Liver (tissue), 9 donors: ENCODE data around the gene DDX42. TPM values are rescaled to one million over a fixed set of nuclear protein-coding genes. Genes with fewer than 3 reads are reported as not detected.

Experiments
- DNase-seq: peaks from one replicate; pipeline ENCODE4 v3.0.0-alpha.2; 2017; ENCODE audit warnings: low spot score
- H3K27ac ChIP-seq, 2 donors: one replicate each; pipeline ENCODE4 v1.7.0; 2013; ENCODE audit warnings: inconsistent platforms in 2 of 2, low read length in 2 of 2, control low read depth in 1 of 2, low read depth in 1 of 2, mild to moderate bottlenecking in 1 of 2
- H3K27me3 ChIP-seq, 4 donors: one replicate each; pipeline versions ENCODE4 v1.6.1 to v1.7.0; 2013; ENCODE audit warnings: low read length in 3 of 4, inconsistent platforms in 1 of 4, mild to moderate bottlenecking in 1 of 4, moderate library complexity in 1 of 4; ENCODE audit not compliant: control insufficient read depth in 4 of 4, insufficient read depth in 4 of 4
- H3K36me3 ChIP-seq, 4 donors: one replicate each; pipeline versions ENCODE4 v1.6.1 to v1.7.0; 2013; ENCODE audit warnings: low read length in 3 of 4, mild to moderate bottlenecking in 3 of 4, low read depth in 1 of 4, moderate library complexity in 1 of 4; ENCODE audit not compliant: control insufficient read depth in 4 of 4, insufficient read depth in 3 of 4
- H3K4me1 ChIP-seq, 4 donors: one replicate each; pipeline versions ENCODE4 v1.6.1 to v1.7.0; 2013; ENCODE audit warnings: low read length in 3 of 4, mild to moderate bottlenecking in 3 of 4, moderate library complexity in 1 of 4; ENCODE audit not compliant: control insufficient read depth in 4 of 4, insufficient read depth in 4 of 4
- H3K4me3 ChIP-seq, 3 donors: one replicate each; pipeline versions ENCODE4 v1.6.1 to v1.7.0; 2013; ENCODE audit warnings: low read length in 3 of 3, control low read depth in 1 of 3, low read depth in 1 of 3, mild to moderate bottlenecking in 1 of 3
- H3K9ac ChIP-seq, 2 donors: one replicate each; pipeline ENCODE4 v1.7.0; 2013; ENCODE audit warnings: low read length in 2 of 2, mild to moderate bottlenecking in 2 of 2, moderate library complexity in 2 of 2, control low read depth in 1 of 2, low read depth in 1 of 2
- H3K9me3 ChIP-seq, 4 donors: one replicate each; pipeline versions ENCODE4 v1.6.1 to v1.7.0; 2013; ENCODE audit warnings: low read length in 3 of 4; ENCODE audit not compliant: control insufficient read depth in 4 of 4
- EGR1 ChIP-seq, 2 donors: IDR thresholded peaks; 2 replicates each; pipeline ENCODE4 v1.6.1; 2016 to 2018; ENCODE audit warnings: antibody characterized with exemption in 2 of 2, low read depth in 2 of 2
- FOXA1 ChIP-seq: IDR thresholded peaks from 2 replicates; pipeline ENCODE4 v1.6.1; 2016; ENCODE audit warnings: antibody characterized with exemption
- FOXA2 ChIP-seq: IDR thresholded peaks from 2 replicates; pipeline ENCODE4 v1.6.1; 2016; ENCODE audit warnings: antibody characterized with exemption
- GABPA ChIP-seq, 2 donors: IDR thresholded peaks in 1 of 2; conservative IDR thresholded peaks in 1 of 2; 2 replicates each; pipeline ENCODE4 v1.6.1; 2016; ENCODE audit warnings: antibody characterized with exemption in 2 of 2, mild to moderate bottlenecking in 1 of 2, moderate library complexity in 1 of 2
- HNF4A ChIP-seq, 2 donors: conservative IDR thresholded peaks; 2 replicates each; pipeline ENCODE4 v1.6.1; 2016; ENCODE audit warnings: antibody characterized with exemption in 2 of 2, mild to moderate bottlenecking in 2 of 2
- HNF4G ChIP-seq: IDR thresholded peaks from 2 replicates; pipeline ENCODE4 v1.6.1; 2016; ENCODE audit warnings: antibody characterized with exemption
- JUND ChIP-seq, 2 donors: IDR thresholded peaks; 2 replicates each; pipeline ENCODE4 v1.6.1; 2016; ENCODE audit warnings: antibody characterized with exemption in 2 of 2
- NR2F2 ChIP-seq: IDR thresholded peaks from 2 replicates; pipeline ENCODE4 v1.6.1; 2016; ENCODE audit warnings: antibody characterized with exemption
- RAD21 ChIP-seq, 2 donors: IDR thresholded peaks; 2 replicates each; pipeline ENCODE4 v1.6.1; 2016; ENCODE audit warnings: antibody characterized with exemption in 2 of 2, mild to moderate bottlenecking in 2 of 2
- RXRA ChIP-seq, 2 donors: IDR thresholded peaks; 2 replicates each; pipeline ENCODE4 v1.6.1; 2017 to 2018; ENCODE audit warnings: antibody characterized with exemption in 2 of 2, mild to moderate bottlenecking in 1 of 2
- SP1 ChIP-seq: IDR thresholded peaks from 2 replicates; pipeline ENCODE4 v1.6.1; 2018; ENCODE audit warnings: antibody characterized with exemption, mild to moderate bottlenecking
- TAF1 ChIP-seq: conservative IDR thresholded peaks from 2 replicates; pipeline ENCODE4 v1.6.1; 2016; ENCODE audit warnings: antibody characterized with exemption, mild to moderate bottlenecking
- WGBS: extraction: QIAGEN DNeasy Blood & Tissue Kit; methylation state at CpG from one replicate; pipeline ENCODE4 v1.1.7; 2013; 5-methylcytosine and 5-hydroxymethylcytosine counted together
- polyA plus RNA-seq, 2 donors: library from polyadenylated mRNA; stranded (reverse) in 1 of 2; unstranded in 1 of 2; fragments of 200-250 nt in 1 of 2; fragments of >200 nt in 1 of 2; fragmentation: Nextera tagmentation in 1 of 2; extraction: Ambion mirVana in 1 of 2; gene quantifications; one replicate each; pipeline versions ENCODE4 v1.2.1 to v1.2.3, GENCODE V29; 2013 to 2015
- total RNA-seq, 2 donors: library from RNA; depleted of rRNA; stranded (reverse); fragments of >200 nt; gene quantifications; one replicate each; pipeline ENCODE4 v1.2.3, GENCODE V29; 2014
- TF ChIP-seq, protein P1 (sequence below): IDR thresholded peaks from 2 replicates; pipeline ENCODE4 v1.6.1; 2016; ENCODE audit warnings: antibody characterized with exemption
- TF ChIP-seq, protein P2 (sequence below): IDR thresholded peaks from 2 replicates; pipeline ENCODE4 v1.6.1; 2016; ENCODE audit warnings: antibody characterized with exemption
- TF ChIP-seq, protein P3 (sequence below): IDR thresholded peaks from 2 replicates; pipeline ENCODE4 v1.6.1; 2016; ENCODE audit warnings: antibody characterized with exemption, mild to moderate bottlenecking
- TF ChIP-seq, protein P4 (sequence below): fragments of 150-350 bp; IDR thresholded peaks from 2 replicates; pipeline ENCODE4 v1.5.1; 2017; ENCODE audit warnings: improper control_type of control experiment, low read depth, low read length; ENCODE audit not compliant: missing input control
- TF ChIP-seq, protein P5 (sequence below): IDR thresholded peaks from 2 replicates; pipeline ENCODE4 v1.6.1; 2016; ENCODE audit warnings: antibody characterized with exemption
- donor health status: healthy.
- donor health status: healthy.
- donor health status: healthy.
- donor health status: healthy.
- donor health status: healthy.

DDX42 gene
- total and polyA plus RNA-seq, 4 donors = 15.0 to 64.2 (median 29.9) TPM

DNA sequence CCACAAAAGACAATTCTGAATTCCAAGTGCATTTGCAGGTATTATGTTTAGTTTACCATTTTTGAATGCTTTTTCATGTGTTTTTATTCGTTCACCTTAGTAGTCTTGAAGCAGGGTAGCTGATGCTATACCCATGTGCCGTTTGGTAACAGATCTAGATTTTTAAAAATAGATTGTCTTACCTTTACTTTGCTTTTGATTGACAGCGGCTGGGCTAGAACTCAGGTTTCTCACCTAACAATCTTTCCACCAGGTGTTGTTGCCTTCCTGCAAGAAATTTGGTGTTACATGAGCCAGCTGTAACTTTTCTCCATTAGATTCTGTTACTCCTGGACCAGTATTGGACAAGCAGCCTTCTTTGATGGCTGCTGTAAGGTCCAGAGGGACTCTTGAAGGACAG is 55.0 kb downstream of the DDX42 start:
- no peak for DNase-seq
- Histone ChIP-seq H3K4me3 (no peak overlapping the region), H3K36me3 (peaks cover 17 to 62% (median 53%) of the 10 kb centered on the region in 4 donors), H3K27me3 (no peaks in the 10 kb centered on the region), H3K27ac (no peak overlapping the region), H3K9ac (no peak overlapping the region), H3K9me3 (no peaks in the 10 kb centered on the region), H3K4me1 (peaks cover 0 to 27% (median 19%) of the 10 kb centered on the region in 4 donors)
- TF ChIP-seq GABPA (IDR thresholded peaks at IDR 0.05 in 1 of 2, conservative IDR thresholded peaks at IDR 0.05 in 1 of 2) (no peak), HNF4A (conservative IDR thresholded peaks at IDR 0.05) (no peak), JUND (IDR thresholded peaks at IDR 0.05) (no peak), RAD21 (IDR thresholded peaks at IDR 0.05) (no peak)
- TF ChIP-seq, protein P1, sequence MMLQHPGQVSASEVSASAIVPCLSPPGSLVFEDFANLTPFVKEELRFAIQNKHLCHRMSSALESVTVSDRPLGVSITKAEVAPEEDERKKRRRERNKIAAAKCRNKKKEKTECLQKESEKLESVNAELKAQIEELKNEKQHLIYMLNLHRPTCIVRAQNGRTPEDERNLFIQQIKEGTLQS = no peak
- TF ChIP-seq, protein P2, sequence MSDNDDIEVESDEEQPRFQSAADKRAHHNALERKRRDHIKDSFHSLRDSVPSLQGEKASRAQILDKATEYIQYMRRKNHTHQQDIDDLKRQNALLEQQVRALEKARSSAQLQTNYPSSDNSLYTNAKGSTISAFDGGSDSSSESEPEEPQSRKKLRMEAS = no peak
- 94% methylated on average over 3 of the region's 3 CpGs for WGBS

DNA sequence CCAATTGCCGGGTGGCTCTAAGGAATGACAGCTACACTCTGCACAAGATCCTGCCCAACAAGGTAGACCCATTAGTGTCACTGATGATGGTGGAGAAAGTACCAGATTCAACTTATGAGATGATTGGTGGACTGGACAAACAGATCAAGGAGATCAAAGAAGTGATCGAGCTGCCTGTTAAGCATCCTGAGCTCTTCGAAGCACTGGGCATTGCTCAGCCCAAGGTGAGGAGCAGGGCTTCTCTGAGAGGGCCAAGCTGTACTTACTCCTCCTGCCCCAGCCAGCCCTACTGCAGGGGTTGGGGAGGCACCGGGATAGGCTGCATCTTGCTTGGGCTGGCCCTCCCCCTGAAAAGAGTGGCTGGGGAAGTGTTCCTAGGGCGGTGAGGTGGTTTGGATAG is 56.3 kb downstream of the DDX42 start:
- peaks cover 0 to 27% (median 19%) of the 10 kb centered on the region in 4 donors for H3K4me1 ChIP-seq
- no peak overlapping the region for H3K9ac ChIP-seq
- H3K27me3 ChIP-seq = no peaks in the 10 kb centered on the region
- 93% methylated on average over 5 of the region's 5 CpGs for WGBS
- no peak for DNase-seq
- no peak overlapping the region for H3K27ac ChIP-seq
- H3K4me3 ChIP-seq = no peak overlapping the region
- no peak for TF ChIP-seq NR2F2
- TF ChIP-seq, protein P2 = no peak
- TF ChIP-seq, protein P3, sequence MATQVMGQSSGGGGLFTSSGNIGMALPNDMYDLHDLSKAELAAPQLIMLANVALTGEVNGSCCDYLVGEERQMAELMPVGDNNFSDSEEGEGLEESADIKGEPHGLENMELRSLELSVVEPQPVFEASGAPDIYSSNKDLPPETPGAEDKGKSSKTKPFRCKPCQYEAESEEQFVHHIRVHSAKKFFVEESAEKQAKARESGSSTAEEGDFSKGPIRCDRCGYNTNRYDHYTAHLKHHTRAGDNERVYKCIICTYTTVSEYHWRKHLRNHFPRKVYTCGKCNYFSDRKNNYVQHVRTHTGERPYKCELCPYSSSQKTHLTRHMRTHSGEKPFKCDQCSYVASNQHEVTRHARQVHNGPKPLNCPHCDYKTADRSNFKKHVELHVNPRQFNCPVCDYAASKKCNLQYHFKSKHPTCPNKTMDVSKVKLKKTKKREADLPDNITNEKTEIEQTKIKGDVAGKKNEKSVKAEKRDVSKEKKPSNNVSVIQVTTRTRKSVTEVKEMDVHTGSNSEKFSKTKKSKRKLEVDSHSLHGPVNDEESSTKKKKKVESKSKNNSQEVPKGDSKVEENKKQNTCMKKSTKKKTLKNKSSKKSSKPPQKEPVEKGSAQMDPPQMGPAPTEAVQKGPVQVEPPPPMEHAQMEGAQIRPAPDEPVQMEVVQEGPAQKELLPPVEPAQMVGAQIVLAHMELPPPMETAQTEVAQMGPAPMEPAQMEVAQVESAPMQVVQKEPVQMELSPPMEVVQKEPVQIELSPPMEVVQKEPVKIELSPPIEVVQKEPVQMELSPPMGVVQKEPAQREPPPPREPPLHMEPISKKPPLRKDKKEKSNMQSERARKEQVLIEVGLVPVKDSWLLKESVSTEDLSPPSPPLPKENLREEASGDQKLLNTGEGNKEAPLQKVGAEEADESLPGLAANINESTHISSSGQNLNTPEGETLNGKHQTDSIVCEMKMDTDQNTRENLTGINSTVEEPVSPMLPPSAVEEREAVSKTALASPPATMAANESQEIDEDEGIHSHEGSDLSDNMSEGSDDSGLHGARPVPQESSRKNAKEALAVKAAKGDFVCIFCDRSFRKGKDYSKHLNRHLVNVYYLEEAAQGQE = no peak
- no peak for TF ChIP-seq GABPA (IDR thresholded peaks at IDR 0.05 in 1 of 2, conservative IDR thresholded peaks at IDR 0.05 in 1 of 2)
- TF ChIP-seq TAF1 = no peak
- TF ChIP-seq HNF4A (conservative IDR thresholded peaks at IDR 0.05) = no peak
- TF ChIP-seq, protein P4, sequence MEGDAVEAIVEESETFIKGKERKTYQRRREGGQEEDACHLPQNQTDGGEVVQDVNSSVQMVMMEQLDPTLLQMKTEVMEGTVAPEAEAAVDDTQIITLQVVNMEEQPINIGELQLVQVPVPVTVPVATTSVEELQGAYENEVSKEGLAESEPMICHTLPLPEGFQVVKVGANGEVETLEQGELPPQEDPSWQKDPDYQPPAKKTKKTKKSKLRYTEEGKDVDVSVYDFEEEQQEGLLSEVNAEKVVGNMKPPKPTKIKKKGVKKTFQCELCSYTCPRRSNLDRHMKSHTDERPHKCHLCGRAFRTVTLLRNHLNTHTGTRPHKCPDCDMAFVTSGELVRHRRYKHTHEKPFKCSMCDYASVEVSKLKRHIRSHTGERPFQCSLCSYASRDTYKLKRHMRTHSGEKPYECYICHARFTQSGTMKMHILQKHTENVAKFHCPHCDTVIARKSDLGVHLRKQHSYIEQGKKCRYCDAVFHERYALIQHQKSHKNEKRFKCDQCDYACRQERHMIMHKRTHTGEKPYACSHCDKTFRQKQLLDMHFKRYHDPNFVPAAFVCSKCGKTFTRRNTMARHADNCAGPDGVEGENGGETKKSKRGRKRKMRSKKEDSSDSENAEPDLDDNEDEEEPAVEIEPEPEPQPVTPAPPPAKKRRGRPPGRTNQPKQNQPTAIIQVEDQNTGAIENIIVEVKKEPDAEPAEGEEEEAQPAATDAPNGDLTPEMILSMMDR = no peak
- TF ChIP-seq HNF4G = no peak
- no peak for TF ChIP-seq JUND (IDR thresholded peaks at IDR 0.05)
- TF ChIP-seq EGR1 (IDR thresholded peaks at IDR 0.05; ENCODE audit: low read depth in 2 of 2) = no peak
- no peak for TF ChIP-seq FOXA1
- no peak for TF ChIP-seq RXRA (IDR thresholded peaks at IDR 0.05)
- no peak for TF ChIP-seq FOXA2
- no peak for TF ChIP-seq SP1
- TF ChIP-seq, protein P5, sequence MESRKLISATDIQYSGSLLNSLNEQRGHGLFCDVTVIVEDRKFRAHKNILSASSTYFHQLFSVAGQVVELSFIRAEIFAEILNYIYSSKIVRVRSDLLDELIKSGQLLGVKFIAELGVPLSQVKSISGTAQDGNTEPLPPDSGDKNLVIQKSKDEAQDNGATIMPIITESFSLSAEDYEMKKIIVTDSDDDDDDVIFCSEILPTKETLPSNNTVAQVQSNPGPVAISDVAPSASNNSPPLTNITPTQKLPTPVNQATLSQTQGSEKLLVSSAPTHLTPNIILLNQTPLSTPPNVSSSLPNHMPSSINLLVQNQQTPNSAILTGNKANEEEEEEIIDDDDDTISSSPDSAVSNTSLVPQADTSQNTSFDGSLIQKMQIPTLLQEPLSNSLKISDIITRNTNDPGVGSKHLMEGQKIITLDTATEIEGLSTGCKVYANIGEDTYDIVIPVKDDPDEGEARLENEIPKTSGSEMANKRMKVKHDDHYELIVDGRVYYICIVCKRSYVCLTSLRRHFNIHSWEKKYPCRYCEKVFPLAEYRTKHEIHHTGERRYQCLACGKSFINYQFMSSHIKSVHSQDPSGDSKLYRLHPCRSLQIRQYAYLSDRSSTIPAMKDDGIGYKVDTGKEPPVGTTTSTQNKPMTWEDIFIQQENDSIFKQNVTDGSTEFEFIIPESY = no peak
- no peak for TF ChIP-seq RAD21 (IDR thresholded peaks at IDR 0.05)
- H3K9me3 ChIP-seq = no peaks in the 10 kb centered on the region
- peaks cover 26 to 55% (median 51%) of the 10 kb centered on the region in 4 donors for H3K36me3 ChIP-seq
